Tibial nerve (tissue), 4 donors: ENCODE measurements around the gene ARID1B. TPM values are rescaled to one million over a fixed set of nuclear protein-coding genes. Genes with fewer than 3 reads are reported as not detected.

Experiments
- DNase-seq, 2 donors: peaks; one replicate each; pipeline ENCODE4 v3.0.0-alpha.2; 2019; ENCODE audit warnings: low spot score in 2 of 2
- H3K27ac ChIP-seq, 4 donors: fragments of 200-600 bp; sonication (generic) in 3 of 4; one replicate each; pipeline ENCODE4 v1.5.1; 2017 to 2019; ENCODE audit warnings: mild to moderate bottlenecking in 1 of 4
- H3K27me3 ChIP-seq, 2 donors: fragments of 200-600 bp; sonication (generic) in 1 of 2; one replicate each; pipeline versions ENCODE4 v1.5.1 to v1.6.0; 2017 to 2019
- H3K36me3 ChIP-seq, 3 donors: fragments of 200-600 bp; sonication (generic); one replicate each; pipeline ENCODE4 v1.5.1; 2018 to 2019
- H3K4me1 ChIP-seq, 4 donors: fragments of 200-600 bp; sonication (generic) in 3 of 4; one replicate each; pipeline ENCODE4 v1.5.1; 2017 to 2019
- H3K4me3 ChIP-seq, 4 donors: fragments of 200-600 bp; sonication (generic) in 3 of 4; one replicate each; pipeline ENCODE4 v1.5.1; 2017 to 2019; ENCODE audit warnings: mild to moderate bottlenecking in 1 of 4, moderate library complexity in 1 of 4
- H3K9me3 ChIP-seq, 4 donors: fragments of 200-600 bp; sonication (generic) in 3 of 4; one replicate each; pipeline ENCODE4 v1.5.1; 2017 to 2019
- EP300 ChIP-seq, 2 donors: sonication (generic); formaldehyde crosslinking; IDR thresholded peaks; one replicate each; pipeline ENCODE4 v1.6.1; 2017; ENCODE audit warnings: antibody characterized with exemption in 2 of 2, mild to moderate bottlenecking in 1 of 2
- POLR2A ChIP-seq, 2 donors: fragments of 450-650 bp; IDR thresholded peaks; one replicate each; pipeline ENCODE4 v1.6.1; 2017; ENCODE audit warnings: antibody characterized with exemption in 2 of 2, mild to moderate bottlenecking in 2 of 2, moderate library complexity in 2 of 2
- WGBS, 2 donors: methylation state at CpG; one replicate each; pipeline ENCODE4 v1.1.5; 2018; 5-methylcytosine and 5-hydroxymethylcytosine counted together
- small RNA-seq: library from RNA; depleted of rRNA; stranded (forward); fragments of <200 nt; gene quantifications from one replicate; pipeline ENCODE3, GENCODE V24; 2016
- total RNA-seq, 4 donors: library from RNA; depleted of rRNA; stranded (reverse); fragments of >200 nt; gene quantifications; one replicate each; pipeline ENCODE4 v1.1.0, GENCODE V29; 2016
- TF ChIP-seq, protein P1 (sequence below), 5 experiments: fragments of 200-600 bp in 3 of 5; fragments of 450-650 bp in 2 of 5; sonication (generic) in 3 of 5; IDR thresholded peaks; one replicate each; pipeline ENCODE4 v1.5.1; 2016 to 2019; ENCODE audit warnings: antibody characterized with exemption in 5 of 5, mild to moderate bottlenecking in 3 of 5, moderate library complexity in 2 of 5

Gene ARID1B
- total RNA-seq, 4 donors from 2014 or later = 91.5 to 123 (median 110) TPM

DNA sequence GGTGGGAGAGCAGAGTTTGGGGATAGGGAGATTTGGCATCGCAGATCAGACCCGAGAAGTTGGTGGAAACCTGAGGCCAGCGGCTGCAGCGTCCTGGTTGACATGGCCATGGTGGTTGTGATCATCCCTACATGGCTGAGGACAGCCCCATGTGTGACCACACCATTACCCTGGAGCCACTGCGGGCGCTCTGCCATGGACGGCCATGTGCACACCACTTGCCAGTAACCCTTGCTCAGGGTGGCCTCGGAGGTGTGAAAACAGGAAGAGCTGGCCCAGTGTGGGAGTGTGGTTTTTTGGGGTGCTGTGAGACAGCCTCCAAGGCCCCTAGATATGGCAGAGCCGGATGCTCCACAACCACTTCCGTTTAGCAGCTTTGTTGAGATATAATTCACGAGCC lies 481.7 kb downstream of the ARID1B start:
- Histone ChIP-seq H3K9me3 (no peaks in the 10 kb centered on the region), H3K36me3 (no peaks in the 10 kb centered on the region), H3K4me1 (no peaks in the 10 kb centered on the region), H3K27me3 (no peaks in the 10 kb centered on the region), H3K27ac (no peak overlapping the region), H3K4me3 (no peak overlapping the region)
- no peak for DNase-seq
- WGBS, 2 donors = 95 to 96% methylated on average over 11 of the region's 11 CpGs
- TF ChIP-seq, protein P1, sequence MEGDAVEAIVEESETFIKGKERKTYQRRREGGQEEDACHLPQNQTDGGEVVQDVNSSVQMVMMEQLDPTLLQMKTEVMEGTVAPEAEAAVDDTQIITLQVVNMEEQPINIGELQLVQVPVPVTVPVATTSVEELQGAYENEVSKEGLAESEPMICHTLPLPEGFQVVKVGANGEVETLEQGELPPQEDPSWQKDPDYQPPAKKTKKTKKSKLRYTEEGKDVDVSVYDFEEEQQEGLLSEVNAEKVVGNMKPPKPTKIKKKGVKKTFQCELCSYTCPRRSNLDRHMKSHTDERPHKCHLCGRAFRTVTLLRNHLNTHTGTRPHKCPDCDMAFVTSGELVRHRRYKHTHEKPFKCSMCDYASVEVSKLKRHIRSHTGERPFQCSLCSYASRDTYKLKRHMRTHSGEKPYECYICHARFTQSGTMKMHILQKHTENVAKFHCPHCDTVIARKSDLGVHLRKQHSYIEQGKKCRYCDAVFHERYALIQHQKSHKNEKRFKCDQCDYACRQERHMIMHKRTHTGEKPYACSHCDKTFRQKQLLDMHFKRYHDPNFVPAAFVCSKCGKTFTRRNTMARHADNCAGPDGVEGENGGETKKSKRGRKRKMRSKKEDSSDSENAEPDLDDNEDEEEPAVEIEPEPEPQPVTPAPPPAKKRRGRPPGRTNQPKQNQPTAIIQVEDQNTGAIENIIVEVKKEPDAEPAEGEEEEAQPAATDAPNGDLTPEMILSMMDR (IDR thresholded peaks at IDR 0.05) = no peak
- TF ChIP-seq POLR2A (IDR thresholded peaks at IDR 0.05) (no peak), EP300 (IDR thresholded peaks at IDR 0.05) (no peak)

- H3K9me3 ChIP-seq = no peaks in the 10 kb centered on the region
- DNase-seq = no peak
- no peaks in the 10 kb centered on the region for H3K4me1 ChIP-seq
- H3K27me3 ChIP-seq = no peaks in the 10 kb centered on the region
- H3K36me3 ChIP-seq = no peaks in the 10 kb centered on the region
- H3K4me3 ChIP-seq = no peak overlapping the region
- WGBS, 2 donors = 89 to 93% methylated on average over 9 of the region's 9 CpGs
- H3K27ac ChIP-seq = no peak overlapping the region
- TF ChIP-seq, protein P1 (IDR thresholded peaks at IDR 0.05) = no peak
- no peak for TF ChIP-seq POLR2A (IDR thresholded peaks at IDR 0.05)
- no peak for TF ChIP-seq EP300 (IDR thresholded peaks at IDR 0.05)
Measured at GRCh38 chr6:157259443-157259842, 482.3 kb downstream of the ARID1B start.

Small RNA genes lying within 50 kb of the gene (small RNA-seq; reads per million reads assigned to genes)
- gene AL355297.2 (not detected), gene MIR4466 (not detected)
